CD4-positive, CD25-positive, alpha-beta regulatory T cell (primary cell): ENCODE data around the gene DCDC1. TPM values are rescaled to one million over a fixed set of nuclear protein-coding genes. Genes with fewer than 3 reads are reported as not detected.

Experiments used
- ATAC-seq, 2 donors: fragments of 150-1000 bp; cut with Tn5 transposase; one replicate each; pipeline ENCODE4 v1.10.0; 2021; ENCODE audit warnings: low read depth in 2 of 2, moderate number of reproducible peaks in 2 of 2, moderate library complexity in 1 of 2
- DNase-seq, 3 donors: peaks; one replicate each; pipeline versions ENCODE4 v3.0.0 to v3.0.0-alpha.2; 2012 to 2022; ENCODE audit warnings: mixed read lengths in 1 of 3
- H3K27ac ChIP-seq: one replicate; pipeline ENCODE4 v1.7.0; 2013; ENCODE audit warnings: mild to moderate bottlenecking, low read length; ENCODE audit not compliant: insufficient read depth, poor library complexity, severe bottlenecking
- H3K27me3 ChIP-seq: one replicate; pipeline ENCODE4 v1.7.0; 2013; ENCODE audit warnings: low read length; ENCODE audit not compliant: control insufficient read depth, insufficient read depth
- H3K36me3 ChIP-seq: one replicate; pipeline ENCODE4 v1.7.0; 2013; ENCODE audit warnings: mild to moderate bottlenecking, low read length, moderate library complexity; ENCODE audit not compliant: control insufficient read depth, insufficient read depth
- H3K4me1 ChIP-seq: 2 replicates; pipeline ENCODE4 v1.7.0; 2013; ENCODE audit warnings: mild to moderate bottlenecking, low read length; ENCODE audit not compliant: insufficient read depth, control insufficient read depth, poor library complexity, severe bottlenecking
- H3K4me3 ChIP-seq: one replicate; pipeline ENCODE4 v1.7.0; 2013; ENCODE audit warnings: low read depth, mild to moderate bottlenecking, low read length, moderate library complexity
- H3K9me3 ChIP-seq, 2 experiments: 1 replicate in 1 of 2; 2 replicates in 1 of 2; pipeline ENCODE4 v1.7.0; 2013; ENCODE audit warnings: low read length in 2 of 2, mild to moderate bottlenecking in 1 of 2, moderate library complexity in 1 of 2; ENCODE audit not compliant: control insufficient read depth in 2 of 2
- H3K27ac Mint-ChIP-seq, 3 donors: one replicate each; pipeline ENCODE4 v1.8.0; 2020 to 2022; ENCODE audit warnings: mild to moderate bottlenecking in 3 of 3, mixed read lengths in 3 of 3, moderate library complexity in 2 of 3
- H3K27me3 Mint-ChIP-seq: one replicate; pipeline ENCODE4 v1.8.0; 2022; ENCODE audit warnings: mild to moderate bottlenecking, mixed read lengths
- H3K36me3 Mint-ChIP-seq: one replicate; pipeline ENCODE4 v1.8.0; 2020; ENCODE audit warnings: mixed read lengths
- H3K4me1 Mint-ChIP-seq, 4 donors: one replicate each; pipeline ENCODE4 v1.8.0; 2020 to 2022; ENCODE audit warnings: mixed read lengths in 4 of 4, mild to moderate bottlenecking in 1 of 4
- H3K4me3 Mint-ChIP-seq, 4 donors: one replicate each; pipeline ENCODE4 v1.8.0; 2020 to 2022; ENCODE audit warnings: mild to moderate bottlenecking in 4 of 4, mixed read lengths in 4 of 4, moderate library complexity in 3 of 4
- H3K9me3 Mint-ChIP-seq, 7 donors: one replicate each; pipeline ENCODE4 v1.8.0; 2020 to 2022; ENCODE audit warnings: mixed read lengths in 7 of 7, mild to moderate bottlenecking in 3 of 7, moderate library complexity in 2 of 7
- polyA plus RNA-seq, 4 donors: library from polyadenylated mRNA; unstranded; fragments of 300-500 nt; fragmentation: Illumina TruSeq; gene quantifications; one replicate each; pipeline ENCODE4 v1.2.3, GENCODE V29; 2021
- total RNA-seq: library from RNA; stranded (reverse); gene quantifications from one replicate; pipeline ENCODE4 v1.2.3, GENCODE V29; 2022

Gene DCDC1
- total and polyA plus RNA-seq, 5 donors from 2014 or later: not detected

DNA sequence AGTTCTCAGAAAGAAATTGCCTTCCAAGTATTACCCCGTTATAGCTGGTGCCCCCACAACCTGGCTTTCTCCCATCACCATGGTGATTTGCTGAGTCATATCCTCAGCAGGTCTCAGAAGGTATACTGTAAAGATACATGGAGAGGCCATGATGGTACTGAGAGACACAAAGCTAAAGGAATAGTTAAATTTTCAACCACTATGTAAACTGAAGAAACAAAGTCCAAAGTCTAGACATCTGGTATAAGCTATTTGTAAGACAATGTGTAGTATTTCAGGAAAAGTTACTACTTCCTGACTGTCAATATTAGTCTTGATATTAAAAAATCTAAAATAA lies 377.1 kb downstream of the DCDC1 start:
- Mint-ChIP-seq H3K9me3 (peaks cover 0 to 5% (median 0%) of the 10 kb centered on the region in 7 donors), H3K4me1 (no peaks in the 10 kb centered on the region), H3K36me3 (no peaks in the 10 kb centered on the region), H3K27me3 (peaks cover 5% of the 10 kb centered on the region), H3K4me3 (no peak overlapping the region), H3K27ac (no peak overlapping the region)
- H3K4me1 ChIP-seq: no peaks in the 10 kb centered on the region
- H3K36me3 ChIP-seq: no peaks in the 10 kb centered on the region
- no peak overlapping the region for H3K4me3 ChIP-seq
- ATAC-seq (no peak), DNase-seq (peak in 1 of 3 donors; percentile 4)
- H3K27ac ChIP-seq: no peak overlapping the region
- no peaks in the 10 kb centered on the region for H3K9me3 ChIP-seq
- H3K27me3 ChIP-seq: no peaks in the 10 kb centered on the region

DNA sequence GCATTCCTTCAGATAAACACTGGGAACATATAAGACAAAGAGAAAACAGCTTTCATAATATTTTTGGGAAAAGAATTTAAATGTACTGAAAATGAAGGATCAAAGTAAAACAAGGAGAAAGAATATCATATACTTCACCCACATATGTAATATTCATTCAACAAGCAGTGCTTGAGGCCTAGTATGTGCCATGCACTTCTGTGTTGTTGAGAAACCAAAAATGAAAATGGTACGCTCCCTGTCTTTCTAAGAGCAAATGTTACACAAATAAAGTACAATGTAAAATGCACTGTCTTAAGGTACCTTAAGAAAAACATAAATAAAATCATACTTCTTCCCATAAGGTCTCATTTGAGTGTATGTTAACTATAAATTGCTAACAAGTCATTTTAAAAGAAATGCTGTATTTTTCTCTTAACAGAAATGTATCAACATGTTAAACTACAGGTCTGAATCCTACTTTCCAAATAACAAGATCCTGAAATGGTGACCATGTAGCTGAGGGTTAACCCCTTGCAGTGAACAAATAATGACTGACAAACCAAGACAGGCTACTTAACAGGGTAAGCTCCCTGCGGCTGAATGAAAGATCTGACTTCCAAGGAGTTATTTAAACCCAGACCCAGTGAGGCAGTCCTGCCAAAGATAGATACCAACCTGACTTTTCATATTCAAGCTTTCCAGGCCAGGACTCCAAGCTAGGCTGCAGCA lies 377.6 kb downstream of the DCDC1 start:
- H3K4me1 ChIP-seq: no peaks in the 10 kb centered on the region
- no peaks in the 10 kb centered on the region for H3K4me1 Mint-ChIP-seq
- no peaks in the 10 kb centered on the region for H3K36me3 ChIP-seq
- no peak for ATAC-seq
- no peak overlapping the region for H3K27ac ChIP-seq
- no peaks in the 10 kb centered on the region for H3K36me3 Mint-ChIP-seq
- peaks cover 5% of the 10 kb centered on the region for H3K27me3 Mint-ChIP-seq
- no peaks in the 10 kb centered on the region for H3K9me3 ChIP-seq
- no peak overlapping the region for H3K27ac Mint-ChIP-seq
- no peak overlapping the region for H3K4me3 Mint-ChIP-seq
- no peaks in the 10 kb centered on the region for H3K27me3 ChIP-seq
- H3K4me3 ChIP-seq: no peak overlapping the region
- H3K9me3 Mint-ChIP-seq: peaks cover 0 to 5% (median 0%) of the 10 kb centered on the region in 7 donors
- no peak for DNase-seq

DNA sequence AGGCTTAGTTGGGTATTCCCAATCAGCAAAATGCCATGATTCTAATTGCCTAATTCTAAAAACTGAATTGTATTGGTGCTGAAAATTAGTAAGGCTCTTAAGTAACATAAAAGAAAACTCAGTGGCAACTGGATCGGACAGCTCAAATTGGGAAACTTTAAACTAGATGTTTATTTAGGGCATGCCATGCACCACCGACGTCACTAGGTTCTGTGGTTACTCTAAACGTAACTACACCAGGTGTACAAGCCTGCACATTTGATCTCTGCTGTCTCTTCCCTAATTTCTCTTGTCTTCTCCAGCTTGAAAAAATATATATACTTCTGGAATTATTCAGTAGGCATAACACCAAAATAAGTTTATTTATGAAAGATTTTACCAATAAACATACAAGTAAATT lies 378.2 kb downstream of the DCDC1 start:
- H3K9me3 Mint-ChIP-seq: peaks cover 0 to 5% (median 0%) of the 10 kb centered on the region in 7 donors
- H3K4me1 Mint-ChIP-seq: no peaks in the 10 kb centered on the region
- no peak overlapping the region for H3K27ac Mint-ChIP-seq
- no peak overlapping the region for H3K4me3 Mint-ChIP-seq
- no peaks in the 10 kb centered on the region for H3K9me3 ChIP-seq
- DNase-seq: no peak
- H3K27ac ChIP-seq: no peak overlapping the region
- ATAC-seq: no peak
- H3K27me3 Mint-ChIP-seq: peaks cover 5% of the 10 kb centered on the region
- H3K4me1 ChIP-seq: no peaks in the 10 kb centered on the region
- H3K36me3 ChIP-seq: no peaks in the 10 kb centered on the region
- no peaks in the 10 kb centered on the region for H3K27me3 ChIP-seq
- no peak overlapping the region for H3K4me3 ChIP-seq
- no peaks in the 10 kb centered on the region for H3K36me3 Mint-ChIP-seq

DNA sequence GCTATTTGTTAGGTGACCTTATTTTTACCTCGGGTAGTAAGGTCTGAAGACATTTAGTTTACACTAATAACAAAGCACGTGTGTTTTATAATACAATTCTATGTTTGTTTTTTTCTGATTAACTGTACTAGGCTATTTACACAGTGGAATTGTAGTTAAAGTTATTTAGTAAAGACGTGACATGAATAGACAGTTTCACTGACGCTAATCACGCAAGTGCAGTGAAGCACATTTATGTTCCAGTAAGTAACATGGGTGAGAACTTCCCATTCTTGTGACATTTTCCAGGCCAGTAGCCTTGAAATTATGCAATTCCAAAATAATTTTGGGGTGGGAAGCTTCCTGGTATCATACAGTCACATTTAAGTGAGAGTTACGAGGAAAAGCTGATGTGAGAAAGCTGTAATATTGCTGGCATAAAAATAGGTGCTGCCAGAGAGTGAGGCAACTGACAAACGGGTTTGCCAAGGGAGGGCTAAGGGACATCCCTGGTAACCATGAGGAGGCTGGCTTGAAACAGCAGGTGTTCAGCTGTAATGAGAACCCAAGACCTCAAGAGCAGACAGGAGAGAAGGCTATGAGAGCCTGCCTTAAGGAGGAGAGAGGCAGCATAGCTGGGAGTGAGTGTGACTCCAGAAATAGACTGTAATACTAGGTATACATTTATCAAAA lies 378.8 kb downstream of the DCDC1 start:
- H3K4me1 Mint-ChIP-seq: no peaks in the 10 kb centered on the region
- Histone ChIP-seq H3K4me3 (no peak overlapping the region), H3K27me3 (no peaks in the 10 kb centered on the region), H3K27ac (no peak overlapping the region), H3K36me3 (no peaks in the 10 kb centered on the region), H3K4me1 (no peaks in the 10 kb centered on the region), H3K9me3 (no peaks in the 10 kb centered on the region)
- no peak for ATAC-seq
- no peak for DNase-seq
- H3K4me3 Mint-ChIP-seq: no peak overlapping the region
- H3K9me3 Mint-ChIP-seq: peaks cover 0 to 6% (median 0%) of the 10 kb centered on the region in 7 donors
- H3K36me3 Mint-ChIP-seq: no peaks in the 10 kb centered on the region
- no peak overlapping the region for H3K27ac Mint-ChIP-seq
- H3K27me3 Mint-ChIP-seq: peaks cover 5% of the 10 kb centered on the region

DNA sequence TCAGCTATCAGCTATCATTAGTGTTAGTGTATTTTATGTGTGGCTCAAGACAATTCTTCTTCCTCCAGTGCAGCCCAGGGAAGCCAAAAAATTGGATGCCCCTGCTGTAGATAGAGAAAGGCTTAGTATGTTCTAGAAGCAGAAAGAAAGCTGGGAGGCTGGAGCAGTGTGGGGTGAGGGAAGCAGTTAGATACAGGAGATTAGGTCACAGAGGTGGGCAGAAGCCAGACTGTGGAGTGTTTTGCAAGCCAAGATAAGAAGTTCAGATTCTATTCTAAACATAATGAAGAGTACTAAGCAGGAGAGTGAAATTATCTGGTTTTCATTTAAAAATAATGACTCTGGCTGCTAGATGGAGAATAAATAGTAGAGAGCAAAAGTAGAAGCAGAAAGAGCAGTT lies 381.7 kb downstream of the DCDC1 start:
- Histone ChIP-seq H3K27ac (no peak overlapping the region), H3K4me1 (no peaks in the 10 kb centered on the region), H3K9me3 (no peaks in the 10 kb centered on the region), H3K36me3 (no peaks in the 10 kb centered on the region), H3K4me3 (no peak overlapping the region), H3K27me3 (no peaks in the 10 kb centered on the region)
- Mint-ChIP-seq H3K4me1 (no peaks in the 10 kb centered on the region), H3K27me3 (peaks cover 5% of the 10 kb centered on the region), H3K4me3 (no peak overlapping the region), H3K9me3 (peaks cover 0 to 7% (median 0%) of the 10 kb centered on the region in 7 donors), H3K36me3 (no peaks in the 10 kb centered on the region), H3K27ac (no peak overlapping the region)
- ATAC-seq (no peak), DNase-seq (no peak)

DNA sequence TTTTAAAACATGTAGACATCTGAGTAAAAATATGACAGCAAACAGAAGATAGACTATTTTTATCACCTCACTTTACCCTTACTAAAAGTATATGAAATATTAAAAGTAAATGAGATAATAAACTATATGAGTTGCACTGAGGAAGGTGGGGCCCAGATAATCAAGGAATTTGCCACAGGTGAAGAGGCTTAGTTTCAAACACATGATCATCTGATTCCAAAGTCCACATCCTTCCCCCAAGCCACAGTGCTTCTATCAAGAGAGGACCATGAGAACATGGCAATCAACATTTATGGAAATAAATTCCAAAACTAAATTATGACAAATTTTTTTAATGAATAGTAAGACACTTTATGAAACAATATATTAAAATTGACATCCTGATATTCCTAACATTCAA lies 384.0 kb downstream of the DCDC1 start:
- DNase-seq: no peak
- no peaks in the 10 kb centered on the region for H3K36me3 ChIP-seq
- no peak overlapping the region for H3K27ac Mint-ChIP-seq
- H3K27me3 Mint-ChIP-seq: peaks cover 5% of the 10 kb centered on the region
- no peaks in the 10 kb centered on the region for H3K9me3 ChIP-seq
- H3K4me3 ChIP-seq: no peak overlapping the region
- H3K9me3 Mint-ChIP-seq: peaks cover 0 to 7% (median 2%) of the 10 kb centered on the region in 7 donors
- ATAC-seq: no peak
- H3K4me1 Mint-ChIP-seq: no peaks in the 10 kb centered on the region
- H3K4me1 ChIP-seq: no peaks in the 10 kb centered on the region
- H3K27ac ChIP-seq: no peak overlapping the region
- no peaks in the 10 kb centered on the region for H3K27me3 ChIP-seq
- H3K4me3 Mint-ChIP-seq: no peak overlapping the region
- H3K36me3 Mint-ChIP-seq: no peaks in the 10 kb centered on the region

DNA sequence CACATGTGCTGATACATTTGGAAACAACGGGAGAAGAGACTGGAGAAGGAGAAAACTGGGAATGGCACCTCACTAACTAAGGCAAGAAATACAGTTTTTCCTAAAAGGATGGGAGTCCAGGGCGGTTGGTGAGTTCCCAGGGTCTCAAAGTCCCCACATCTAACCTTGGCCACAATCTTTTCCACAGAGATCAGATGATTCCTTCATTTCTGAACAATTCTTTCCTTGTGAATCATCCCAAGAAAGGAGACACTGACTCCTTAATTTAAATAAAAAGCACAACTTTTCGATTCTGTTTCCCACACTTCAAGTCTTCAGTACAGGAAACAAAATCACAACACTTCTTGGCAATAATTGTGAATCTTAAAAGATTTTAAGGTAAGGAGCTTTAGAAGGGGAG lies 384.7 kb downstream of the DCDC1 start:
- H3K4me1 ChIP-seq: no peaks in the 10 kb centered on the region
- H3K36me3 Mint-ChIP-seq: no peaks in the 10 kb centered on the region
- ATAC-seq (no peak), DNase-seq (no peak)
- no peak overlapping the region for H3K4me3 ChIP-seq
- H3K4me3 Mint-ChIP-seq: no peak overlapping the region
- no peak overlapping the region for H3K27ac Mint-ChIP-seq
- H3K27ac ChIP-seq: no peak overlapping the region
- H3K9me3 Mint-ChIP-seq: peaks cover 0 to 9% (median 3%) of the 10 kb centered on the region in 7 donors
- no peaks in the 10 kb centered on the region for H3K4me1 Mint-ChIP-seq
- peaks cover 5% of the 10 kb centered on the region for H3K27me3 Mint-ChIP-seq
- no peaks in the 10 kb centered on the region for H3K9me3 ChIP-seq
- H3K27me3 ChIP-seq: no peaks in the 10 kb centered on the region
- H3K36me3 ChIP-seq: no peaks in the 10 kb centered on the region

DNA sequence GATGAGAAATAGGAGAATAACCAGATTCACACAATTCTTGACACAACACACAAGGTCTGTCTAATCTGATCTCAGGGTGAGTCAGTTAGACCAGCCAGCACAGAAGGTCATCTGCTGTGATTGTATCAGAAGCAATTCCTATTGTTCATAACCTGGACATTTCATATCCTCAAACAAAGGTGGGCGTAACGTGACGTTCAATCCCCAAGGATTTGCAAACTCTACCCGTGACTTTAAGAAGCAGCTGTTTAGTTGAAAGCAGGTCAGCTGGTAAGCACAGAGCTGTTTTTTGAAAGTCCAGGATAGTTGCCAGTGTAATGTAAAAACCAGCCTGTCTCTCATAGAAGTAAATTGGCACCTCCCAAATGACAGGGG lies 385.1 kb downstream of the DCDC1 start:
- H3K9me3 ChIP-seq: no peaks in the 10 kb centered on the region
- no peaks in the 10 kb centered on the region for H3K4me1 Mint-ChIP-seq
- ATAC-seq (no peak), DNase-seq (no peak)
- no peaks in the 10 kb centered on the region for H3K36me3 ChIP-seq
- no peak overlapping the region for H3K4me3 ChIP-seq
- H3K36me3 Mint-ChIP-seq: no peaks in the 10 kb centered on the region
- peaks cover 5% of the 10 kb centered on the region for H3K27me3 Mint-ChIP-seq
- H3K4me1 ChIP-seq: no peaks in the 10 kb centered on the region
- H3K9me3 Mint-ChIP-seq: peaks cover 0 to 9% (median 3%) of the 10 kb centered on the region in 7 donors
- H3K4me3 Mint-ChIP-seq: no peak overlapping the region
- H3K27ac ChIP-seq: no peak overlapping the region
- no peaks in the 10 kb centered on the region for H3K27me3 ChIP-seq
- no peak overlapping the region for H3K27ac Mint-ChIP-seq
